Activated T-helper 17 cell treated with anti-CD3 and anti-CD28 coated beads, Interleukin-2, amount 50 U/mL, for 72 hours (primary cell): ENCODE measurements around the gene HKDC1. TPM values are rescaled to one million over a fixed set of nuclear protein-coding genes. Genes with fewer than 3 reads are reported as not detected.

Source experiments
- ATAC-seq: fragments of 150-1000 bp; cut with Tn5 transposase; replicated peaks from 2 replicates; pipeline ENCODE4 v1.10.0; 2021; ENCODE audit warnings: mild to moderate bottlenecking, moderate library complexity
- H3K27ac Mint-ChIP-seq: one replicate; pipeline ENCODE4 v1.8.0; 2022; ENCODE audit warnings: mixed read lengths
- H3K27me3 Mint-ChIP-seq: one replicate; pipeline ENCODE4 v1.8.0; 2022; ENCODE audit warnings: mixed read lengths
- H3K36me3 Mint-ChIP-seq: one replicate; pipeline ENCODE4 v1.8.0; 2022; ENCODE audit warnings: low read depth, mild to moderate bottlenecking, mixed read lengths
- H3K4me1 Mint-ChIP-seq: one replicate; pipeline ENCODE4 v1.8.0; 2022; ENCODE audit warnings: mixed read lengths
- H3K4me3 Mint-ChIP-seq: one replicate; pipeline ENCODE4 v1.8.0; 2022; ENCODE audit warnings: mild to moderate bottlenecking, mixed read lengths
- H3K9me3 Mint-ChIP-seq: one replicate; pipeline ENCODE4 v1.8.0; 2022; ENCODE audit warnings: mixed read lengths
- total RNA-seq, 2 donors: library from RNA; stranded (reverse); gene quantifications; one replicate each; pipeline ENCODE4 v1.2.3, GENCODE V29; 2022

Gene HKDC1
- total RNA-seq, 2 donors from 2014 or later = 0.19 to 0.42 TPM

- Mint-ChIP-seq H3K4me3 (no peak overlapping the region), H3K27me3 (no peaks in the 10 kb centered on the region), H3K9me3 (no peaks in the 10 kb centered on the region), H3K27ac (no peak overlapping the region), H3K4me1 (peaks cover 8% of the 10 kb centered on the region), H3K36me3 (peaks cover 54% of the 10 kb centered on the region)
- no peak for ATAC-seq
Observed at GRCh38 chr10:69208761-69209160, 11.4 kb upstream of the HKDC1 start.

DNA sequence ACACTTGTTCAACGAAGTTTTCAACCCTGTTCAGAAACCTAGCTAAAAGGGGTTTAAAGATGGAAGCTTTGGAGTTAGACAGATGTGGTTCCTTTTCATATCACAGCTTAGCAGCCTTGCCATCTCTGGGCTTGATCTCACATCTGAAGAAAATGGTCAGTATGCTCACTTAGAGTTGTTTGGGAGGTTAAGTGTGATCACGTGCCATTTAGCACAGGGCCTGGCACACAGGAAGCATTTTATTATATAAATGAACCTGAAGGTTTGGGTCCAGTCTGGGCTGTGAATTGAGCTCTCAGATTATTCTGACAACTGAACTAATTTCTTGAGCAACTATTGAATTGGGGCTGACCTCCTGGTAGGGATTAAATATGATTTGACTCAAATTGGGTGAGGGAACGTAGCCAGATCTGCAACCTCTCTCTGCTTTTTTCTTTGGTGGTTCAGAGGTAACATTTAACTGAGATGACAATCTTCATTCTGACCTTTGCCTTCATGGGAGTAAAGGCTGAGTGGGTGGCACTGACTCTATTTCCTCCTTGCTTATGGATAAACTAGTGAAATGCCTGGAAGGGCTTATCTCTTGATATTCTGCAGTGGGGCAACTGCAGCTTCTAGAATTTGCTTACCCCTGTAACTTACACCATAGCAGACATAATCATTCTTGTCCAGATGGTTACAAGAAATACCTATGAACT lies 10.2 kb upstream of the HKDC1 start:
- Mint-ChIP-seq H3K4me3 (no peak overlapping the region), H3K4me1 (peaks cover 18% of the 10 kb centered on the region), H3K27ac (peak overlapping the region; percentile 9), H3K9me3 (peaks cover 3% of the 10 kb centered on the region), H3K27me3 (no peaks in the 10 kb centered on the region), H3K36me3 (peaks cover 43% of the 10 kb centered on the region)
- no peak for ATAC-seq

GRCh38 chr10:69211104-69211503 lies 9.0 kb upstream of the HKDC1 start:
- H3K9me3 Mint-ChIP-seq = peaks cover 3% of the 10 kb centered on the region
- H3K4me3 Mint-ChIP-seq = no peak overlapping the region
- H3K36me3 Mint-ChIP-seq = peaks cover 32% of the 10 kb centered on the region
- no peak for ATAC-seq
- no peaks in the 10 kb centered on the region for H3K27me3 Mint-ChIP-seq
- no peak overlapping the region for H3K27ac Mint-ChIP-seq
- peaks cover 28% of the 10 kb centered on the region for H3K4me1 Mint-ChIP-seq

DNA sequence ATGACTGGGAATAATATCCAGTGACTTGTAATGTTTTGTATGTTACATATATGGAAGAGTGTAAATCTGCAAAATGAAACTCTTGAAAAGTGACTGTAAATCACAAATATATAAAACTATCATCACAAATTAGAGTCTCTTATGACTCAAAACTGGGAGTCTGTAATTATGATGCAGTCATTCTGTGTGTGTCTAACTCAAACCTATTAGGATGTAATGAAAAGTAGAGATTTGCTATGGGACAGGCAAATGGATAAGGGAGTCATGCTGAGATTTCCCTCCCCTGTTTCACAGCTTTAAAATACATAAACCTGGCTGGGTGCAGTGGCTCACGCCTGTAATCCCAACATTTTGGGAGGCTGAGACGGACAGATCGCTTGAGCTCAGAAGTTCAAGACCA lies 8.6 kb upstream of the HKDC1 start:
- no peaks in the 10 kb centered on the region for H3K27me3 Mint-ChIP-seq
- peaks cover 3% of the 10 kb centered on the region for H3K9me3 Mint-ChIP-seq
- ATAC-seq = no peak
- H3K4me1 Mint-ChIP-seq = peaks cover 29% of the 10 kb centered on the region
- H3K27ac Mint-ChIP-seq = no peak overlapping the region
- peaks cover 28% of the 10 kb centered on the region for H3K36me3 Mint-ChIP-seq
- H3K4me3 Mint-ChIP-seq = no peak overlapping the region

GRCh38 chr10:69213591-69214311 lies 6.4 kb upstream of the HKDC1 start:
- H3K36me3 Mint-ChIP-seq = peaks cover 7% of the 10 kb centered on the region
- H3K9me3 Mint-ChIP-seq = peaks cover 3% of the 10 kb centered on the region
- peak overlapping the region; percentile 87 for H3K27ac Mint-ChIP-seq
- H3K4me1 Mint-ChIP-seq = peaks cover 29% of the 10 kb centered on the region
- ATAC-seq = peak; percentile 17
- H3K27me3 Mint-ChIP-seq = no peaks in the 10 kb centered on the region
- peak overlapping the region; percentile 72 for H3K4me3 Mint-ChIP-seq

GRCh38 chr10:69214666-69215131 lies 5.4 kb upstream of the HKDC1 start:
- ATAC-seq = peak; percentile 84
- Mint-ChIP-seq H3K4me3 (peak overlapping the region; percentile 72), H3K27me3 (no peaks in the 10 kb centered on the region), H3K27ac (peak overlapping the region; percentile 87), H3K9me3 (peaks cover 3% of the 10 kb centered on the region), H3K4me1 (peaks cover 28% of the 10 kb centered on the region), H3K36me3 (no peaks in the 10 kb centered on the region)

DNA sequence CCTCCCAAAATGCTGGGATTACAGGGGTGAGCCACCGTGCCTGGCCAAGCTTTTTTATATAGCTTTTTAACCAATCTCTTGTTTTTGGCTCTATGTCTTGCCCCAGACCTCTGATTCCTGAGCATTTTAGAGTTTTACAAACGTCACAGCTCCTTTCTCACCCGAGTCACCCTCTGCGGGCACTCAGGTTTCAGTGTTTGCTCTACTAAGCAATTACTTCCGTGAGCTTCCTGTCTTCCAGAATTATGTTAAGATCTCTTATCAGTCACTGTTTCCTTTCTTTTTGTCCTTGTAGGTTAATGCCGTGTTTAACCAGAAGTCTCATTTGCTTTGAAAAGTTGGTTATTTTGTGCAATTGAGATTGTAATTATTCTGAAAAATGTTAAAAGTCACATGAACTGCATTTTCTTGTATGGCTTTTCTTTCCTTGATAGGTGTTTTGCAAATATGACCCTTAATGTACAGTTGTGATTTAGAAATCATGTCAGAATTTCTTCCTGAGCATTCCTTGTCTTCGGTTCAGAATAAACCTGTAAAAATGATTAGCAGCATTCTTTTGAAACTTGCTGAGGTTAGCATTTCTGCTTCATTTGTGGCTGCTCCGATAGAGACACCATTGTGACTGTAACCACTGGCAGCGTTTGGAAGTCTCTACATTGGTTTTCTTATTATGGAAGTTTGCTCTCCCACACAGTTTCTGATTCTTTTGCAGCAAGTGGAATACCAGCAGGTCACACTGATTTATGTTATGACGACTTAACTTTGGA lies 4.5 kb upstream of the HKDC1 start:
- Mint-ChIP-seq H3K36me3 (no peaks in the 10 kb centered on the region), H3K9me3 (peaks cover 3% of the 10 kb centered on the region), H3K27me3 (no peaks in the 10 kb centered on the region), H3K4me3 (peak overlapping the region; percentile 72), H3K4me1 (peaks cover 21% of the 10 kb centered on the region), H3K27ac (peak overlapping the region; percentile 87)
- peak; percentile 81 for ATAC-seq

DNA sequence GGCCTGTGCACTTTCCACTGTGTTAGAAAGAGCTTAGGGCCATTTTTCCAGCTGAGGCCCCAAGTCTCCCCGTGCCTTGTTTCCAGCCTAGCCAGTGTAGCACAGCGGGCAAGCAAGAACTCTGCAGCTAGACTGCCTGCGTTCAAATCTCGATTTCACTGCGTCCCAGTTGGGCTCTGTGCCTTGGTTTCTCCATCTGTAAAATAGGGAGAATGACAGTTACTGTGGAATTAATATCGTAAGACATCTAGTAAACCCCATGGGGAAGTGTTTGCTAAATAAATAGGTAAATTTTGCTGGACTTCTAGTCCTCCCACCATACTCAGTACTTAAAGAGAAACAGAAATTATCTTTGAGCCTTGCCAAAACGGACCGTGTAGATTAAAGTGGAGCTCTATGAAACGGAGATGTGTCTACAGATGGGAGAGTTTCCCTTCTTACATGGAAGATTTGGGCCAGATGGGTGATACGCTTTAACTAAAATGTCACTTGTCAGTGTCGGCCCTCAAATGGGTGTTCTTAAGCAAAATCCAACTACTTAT lies 3.5 kb upstream of the HKDC1 start:
- no peak overlapping the region for H3K27ac Mint-ChIP-seq
- no peaks in the 10 kb centered on the region for H3K27me3 Mint-ChIP-seq
- H3K4me3 Mint-ChIP-seq = no peak overlapping the region
- ATAC-seq = no peak
- H3K36me3 Mint-ChIP-seq = no peaks in the 10 kb centered on the region
- peaks cover 3% of the 10 kb centered on the region for H3K9me3 Mint-ChIP-seq
- H3K4me1 Mint-ChIP-seq = peaks cover 21% of the 10 kb centered on the region

DNA sequence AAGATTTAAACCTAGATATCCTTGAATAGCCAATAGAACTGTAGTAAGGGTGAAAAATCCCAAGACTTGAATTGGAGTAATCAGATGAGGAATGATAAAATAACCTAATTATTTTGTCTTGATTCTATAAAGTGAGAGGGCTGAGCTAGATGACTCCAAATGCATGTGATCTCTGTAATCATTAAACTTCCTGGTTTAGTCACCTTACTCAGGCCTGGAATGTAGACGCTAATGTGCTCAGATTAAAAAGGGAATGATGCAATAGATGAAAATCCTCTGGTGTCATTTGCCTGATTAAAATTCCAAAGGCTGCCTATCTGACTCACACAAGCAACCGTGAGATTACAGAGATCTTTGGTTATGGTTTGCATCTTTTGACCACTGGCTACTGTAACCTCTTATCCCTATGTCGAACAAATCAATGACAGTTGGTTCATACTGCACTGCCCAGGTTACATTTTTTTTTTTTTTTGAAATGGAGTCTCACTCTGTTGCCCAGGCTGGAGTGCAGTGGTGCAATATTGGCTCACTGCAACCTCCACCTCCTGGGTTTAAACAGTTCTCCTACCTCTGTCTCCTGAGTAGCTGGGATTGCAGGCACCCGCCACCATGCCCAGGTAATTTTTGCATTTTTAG lies 2.9 kb upstream of the HKDC1 start:
- H3K36me3 Mint-ChIP-seq = no peaks in the 10 kb centered on the region
- H3K4me3 Mint-ChIP-seq = no peak overlapping the region
- no peak overlapping the region for H3K27ac Mint-ChIP-seq
- H3K9me3 Mint-ChIP-seq = peaks cover 3% of the 10 kb centered on the region
- peaks cover 21% of the 10 kb centered on the region for H3K4me1 Mint-ChIP-seq
- no peaks in the 10 kb centered on the region for H3K27me3 Mint-ChIP-seq
- ATAC-seq = no peak

- H3K4me3 Mint-ChIP-seq = no peak overlapping the region
- H3K9me3 Mint-ChIP-seq = peaks cover 3% of the 10 kb centered on the region
- H3K27me3 Mint-ChIP-seq = no peaks in the 10 kb centered on the region
- no peaks in the 10 kb centered on the region for H3K36me3 Mint-ChIP-seq
- no peak overlapping the region for H3K27ac Mint-ChIP-seq
- ATAC-seq = no peak
- peaks cover 32% of the 10 kb centered on the region for H3K4me1 Mint-ChIP-seq
Observed at GRCh38 chr10:69218831-69219230, 1.3 kb upstream of the HKDC1 start.

- no peaks in the 10 kb centered on the region for H3K27me3 Mint-ChIP-seq
- no peak for ATAC-seq
- H3K9me3 Mint-ChIP-seq = no peaks in the 10 kb centered on the region
- H3K27ac Mint-ChIP-seq = peak overlapping the region; percentile 22
- H3K4me1 Mint-ChIP-seq = peaks cover 23% of the 10 kb centered on the region
- H3K36me3 Mint-ChIP-seq = no peaks in the 10 kb centered on the region
- H3K4me3 Mint-ChIP-seq = peak overlapping the region; percentile 7
Observed at GRCh38 chr10:69220507-69220906, 375 bp downstream of the HKDC1 start.

- ATAC-seq = peak; percentile 98
- Mint-ChIP-seq H3K4me3 (peak overlapping the region; percentile 75), H3K27ac (peak overlapping the region; percentile 87), H3K36me3 (no peaks in the 10 kb centered on the region), H3K27me3 (no peaks in the 10 kb centered on the region), H3K9me3 (no peaks in the 10 kb centered on the region), H3K4me1 (peaks cover 16% of the 10 kb centered on the region)
Observed at GRCh38 chr10:69222157-69223027, 2.3 kb downstream of the HKDC1 start.

- peak overlapping the region; percentile 75 for H3K4me3 Mint-ChIP-seq
- H3K4me1 Mint-ChIP-seq = peaks cover 20% of the 10 kb centered on the region
- H3K36me3 Mint-ChIP-seq = no peaks in the 10 kb centered on the region
- peak overlapping the region; percentile 87 for H3K27ac Mint-ChIP-seq
- ATAC-seq = no peak
- no peaks in the 10 kb centered on the region for H3K27me3 Mint-ChIP-seq
- no peaks in the 10 kb centered on the region for H3K9me3 Mint-ChIP-seq
Observed at GRCh38 chr10:69223028-69223342, 2.9 kb downstream of the HKDC1 start.
